ENCODE measurements around the gene DCLK1. TPM values are rescaled to one million over a fixed set of nuclear protein-coding genes. Genes with fewer than 3 reads are reported as not detected.
A peak's percentile ranks its signal among the peaks of the same experiment; 100 is the strongest.

The DCLK1 gene
- total and polyA plus RNA-seq, 5 donors from 2014 or later, result not detected

GRCh38 chr13:35822666-35823065 is 308.5 kb downstream of the DCLK1 start:
- no peak for ATAC-seq (ENCODE audit: low read depth in 2 of 2)
- H3K36me3 Mint-ChIP-seq, result no peaks in the 10 kb centered on the region

GRCh38 chr13:35818633-35819067 is 312.5 kb downstream of the DCLK1 start:
- peak in 1 of 3 donors; percentile 22 for DNase-seq
- no peak overlapping the region for H3K27ac Mint-ChIP-seq
- H3K4me1 ChIP-seq (ENCODE audit: control insufficient read depth, insufficient read depth, low read length, poor library complexity, severe bottlenecking), result no peaks in the 10 kb centered on the region
- no peak overlapping the region for H3K4me3 ChIP-seq (ENCODE audit: low read depth, low read length)
- no peaks in the 10 kb centered on the region for H3K9me3 Mint-ChIP-seq
- no peaks in the 10 kb centered on the region for H3K36me3 Mint-ChIP-seq
- H3K9me3 ChIP-seq (ENCODE audit: control insufficient read depth in 2 of 2, low read length in 2 of 2), result no peaks in the 10 kb centered on the region
- H3K27me3 ChIP-seq (ENCODE audit: control insufficient read depth, insufficient read depth, low read length), result no peaks in the 10 kb centered on the region
- no peaks in the 10 kb centered on the region for H3K36me3 ChIP-seq (ENCODE audit: control insufficient read depth, insufficient read depth, low read length)
- no peak overlapping the region for H3K27ac ChIP-seq (ENCODE audit: insufficient read depth, low read length, poor library complexity, severe bottlenecking)
- H3K4me1 Mint-ChIP-seq, result no peaks in the 10 kb centered on the region
- ATAC-seq (ENCODE audit: low read depth in 2 of 2), result no peak
- no peak overlapping the region for H3K4me3 Mint-ChIP-seq
- H3K27me3 Mint-ChIP-seq, result no peaks in the 10 kb centered on the region

More at GRCh38 chr13:35822666-35823065, 308.5 kb downstream of the DCLK1 start:
- Histone ChIP-seq H3K27me3 (ENCODE audit: control insufficient read depth, insufficient read depth, low read length) (no peaks in the 10 kb centered on the region), H3K4me1 (ENCODE audit: control insufficient read depth, insufficient read depth, low read length, poor library complexity, severe bottlenecking) (no peaks in the 10 kb centered on the region), H3K4me3 (ENCODE audit: low read depth, low read length) (no peak overlapping the region), H3K27ac (ENCODE audit: insufficient read depth, low read length, poor library complexity, severe bottlenecking) (no peak overlapping the region), H3K36me3 (ENCODE audit: control insufficient read depth, insufficient read depth, low read length) (no peaks in the 10 kb centered on the region), H3K9me3 (ENCODE audit: control insufficient read depth in 2 of 2, low read length in 2 of 2) (peaks cover 0 to 2% of the 10 kb centered on the region in 2 experiments)
- Mint-ChIP-seq H3K4me3 (no peak overlapping the region), H3K4me1 (peaks cover 0 to 2% (median 0%) of the 10 kb centered on the region in 4 donors), H3K9me3 (peaks cover 0 to 6% (median 2%) of the 10 kb centered on the region in 7 donors), H3K27ac (no peak overlapping the region), H3K27me3 (no peaks in the 10 kb centered on the region)
- DNase-seq, result no peak

GRCh38 chr13:35817642-35818607 is 313.3 kb downstream of the DCLK1 start:
- Mint-ChIP-seq H3K36me3 (no peaks in the 10 kb centered on the region), H3K27me3 (no peaks in the 10 kb centered on the region), H3K4me1 (no peaks in the 10 kb centered on the region), H3K9me3 (peaks cover 0 to 1% (median 0%) of the 10 kb centered on the region in 7 donors), H3K27ac (no peak overlapping the region), H3K4me3 (no peak overlapping the region)
- no peak for ATAC-seq (ENCODE audit: low read depth in 2 of 2)
- Histone ChIP-seq H3K27me3 (ENCODE audit: control insufficient read depth, insufficient read depth, low read length) (no peaks in the 10 kb centered on the region), H3K27ac (ENCODE audit: insufficient read depth, low read length, poor library complexity, severe bottlenecking) (no peak overlapping the region), H3K4me3 (ENCODE audit: low read depth, low read length) (no peak overlapping the region), H3K36me3 (ENCODE audit: control insufficient read depth, insufficient read depth, low read length) (no peaks in the 10 kb centered on the region), H3K4me1 (ENCODE audit: control insufficient read depth, insufficient read depth, low read length, poor library complexity, severe bottlenecking) (no peaks in the 10 kb centered on the region), H3K9me3 (ENCODE audit: control insufficient read depth in 2 of 2, low read length in 2 of 2) (no peaks in the 10 kb centered on the region)
- no peak for DNase-seq

- Mint-ChIP-seq H3K4me1 (no peaks in the 10 kb centered on the region), H3K36me3 (no peaks in the 10 kb centered on the region), H3K4me3 (no peak overlapping the region), H3K27me3 (no peaks in the 10 kb centered on the region), H3K9me3 (peaks cover 0 to 1% (median 0%) of the 10 kb centered on the region in 7 donors), H3K27ac (no peak overlapping the region)
- no peak overlapping the region for H3K27ac ChIP-seq (ENCODE audit: insufficient read depth, low read length, poor library complexity, severe bottlenecking)
- no peak overlapping the region for H3K4me3 ChIP-seq (ENCODE audit: low read depth, low read length)
- H3K4me1 ChIP-seq (ENCODE audit: control insufficient read depth, insufficient read depth, low read length, poor library complexity, severe bottlenecking), result no peaks in the 10 kb centered on the region
- H3K9me3 ChIP-seq (ENCODE audit: control insufficient read depth in 2 of 2, low read length in 2 of 2), result no peaks in the 10 kb centered on the region
- no peaks in the 10 kb centered on the region for H3K36me3 ChIP-seq (ENCODE audit: control insufficient read depth, insufficient read depth, low read length)
- ATAC-seq (ENCODE audit: low read depth in 2 of 2) (no peak), DNase-seq (no peak)
- H3K27me3 ChIP-seq (ENCODE audit: control insufficient read depth, insufficient read depth, low read length), result no peaks in the 10 kb centered on the region
Measured at GRCh38 chr13:35814605-35815011, 316.6 kb downstream of the DCLK1 start.

- Histone ChIP-seq H3K4me3 (ENCODE audit: low read depth, low read length) (no peak overlapping the region), H3K36me3 (ENCODE audit: control insufficient read depth, insufficient read depth, low read length) (no peaks in the 10 kb centered on the region), H3K27ac (ENCODE audit: insufficient read depth, low read length, poor library complexity, severe bottlenecking) (no peak overlapping the region), H3K9me3 (ENCODE audit: control insufficient read depth in 2 of 2, low read length in 2 of 2) (no peaks in the 10 kb centered on the region), H3K27me3 (ENCODE audit: control insufficient read depth, insufficient read depth, low read length) (no peaks in the 10 kb centered on the region), H3K4me1 (ENCODE audit: control insufficient read depth, insufficient read depth, low read length, poor library complexity, severe bottlenecking) (no peaks in the 10 kb centered on the region)
- Mint-ChIP-seq H3K27ac (no peak overlapping the region), H3K4me1 (no peaks in the 10 kb centered on the region), H3K27me3 (no peaks in the 10 kb centered on the region), H3K36me3 (no peaks in the 10 kb centered on the region), H3K4me3 (no peak overlapping the region), H3K9me3 (peaks cover 0 to 1% (median 0%) of the 10 kb centered on the region in 7 donors)
- DNase-seq, result no peak
- ATAC-seq (ENCODE audit: low read depth in 2 of 2), result no peak
Measured at GRCh38 chr13:35812736-35813135, 318.4 kb downstream of the DCLK1 start.

GRCh38 chr13:35810321-35810720 is 320.9 kb downstream of the DCLK1 start:
- no peaks in the 10 kb centered on the region for H3K4me1 Mint-ChIP-seq
- no peaks in the 10 kb centered on the region for H3K27me3 Mint-ChIP-seq
- no peak overlapping the region for H3K27ac ChIP-seq (ENCODE audit: insufficient read depth, low read length, poor library complexity, severe bottlenecking)
- no peaks in the 10 kb centered on the region for H3K36me3 ChIP-seq (ENCODE audit: control insufficient read depth, insufficient read depth, low read length)
- no peaks in the 10 kb centered on the region for H3K36me3 Mint-ChIP-seq
- no peak overlapping the region for H3K27ac Mint-ChIP-seq
- H3K4me1 ChIP-seq (ENCODE audit: control insufficient read depth, insufficient read depth, low read length, poor library complexity, severe bottlenecking), result no peaks in the 10 kb centered on the region
- DNase-seq (no peak), ATAC-seq (ENCODE audit: low read depth in 2 of 2) (no peak)
- H3K4me3 ChIP-seq (ENCODE audit: low read depth, low read length), result no peak overlapping the region
- H3K9me3 Mint-ChIP-seq, result peaks cover 0 to 3% (median 0%) of the 10 kb centered on the region in 7 donors
- H3K4me3 Mint-ChIP-seq, result no peak overlapping the region
- H3K9me3 ChIP-seq (ENCODE audit: control insufficient read depth in 2 of 2, low read length in 2 of 2), result peaks cover 0 to 2% of the 10 kb centered on the region in 2 experiments
- no peaks in the 10 kb centered on the region for H3K27me3 ChIP-seq (ENCODE audit: control insufficient read depth, insufficient read depth, low read length)

GRCh38 chr13:35808846-35809245 is 322.3 kb downstream of the DCLK1 start:
- no peaks in the 10 kb centered on the region for H3K4me1 ChIP-seq (ENCODE audit: control insufficient read depth, insufficient read depth, low read length, poor library complexity, severe bottlenecking)
- ATAC-seq (ENCODE audit: low read depth in 2 of 2) (no peak), DNase-seq (no peak)
- no peaks in the 10 kb centered on the region for H3K36me3 Mint-ChIP-seq
- no peak overlapping the region for H3K27ac ChIP-seq (ENCODE audit: insufficient read depth, low read length, poor library complexity, severe bottlenecking)
- no peak overlapping the region for H3K4me3 ChIP-seq (ENCODE audit: low read depth, low read length)
- no peaks in the 10 kb centered on the region for H3K4me1 Mint-ChIP-seq
- no peaks in the 10 kb centered on the region for H3K27me3 Mint-ChIP-seq
- peaks cover 0 to 2% of the 10 kb centered on the region in 2 experiments for H3K9me3 ChIP-seq (ENCODE audit: control insufficient read depth in 2 of 2, low read length in 2 of 2)
- no peaks in the 10 kb centered on the region for H3K36me3 ChIP-seq (ENCODE audit: control insufficient read depth, insufficient read depth, low read length)
- no peaks in the 10 kb centered on the region for H3K27me3 ChIP-seq (ENCODE audit: control insufficient read depth, insufficient read depth, low read length)
- H3K9me3 Mint-ChIP-seq, result peaks cover 0 to 3% (median 0%) of the 10 kb centered on the region in 7 donors
- H3K4me3 Mint-ChIP-seq, result no peak overlapping the region
- no peak overlapping the region for H3K27ac Mint-ChIP-seq
